ENCODE data around the gene AATK.

The AATK gene

GRCh38 chr17:81189016-81189415 lies 23.0 kb upstream of the AATK start:
- TF ChIP-seq CTCF (IDR thresholded peaks at IDR 0.05; ENCODE audit: low read depth, low read length, missing control alignments): no peak
- DNase-seq (ENCODE audit: extremely low read depth, low read depth): no peak
- H3K4me3 ChIP-seq (replicated peaks; ENCODE audit: low read depth, low read length): no peak overlapping the region

- no peak overlapping the region for H3K4me3 ChIP-seq (replicated peaks; ENCODE audit: low read depth, low read length)
- TF ChIP-seq CTCF (IDR thresholded peaks at IDR 0.05; ENCODE audit: low read depth, low read length, missing control alignments): no peak
- DNase-seq (ENCODE audit: extremely low read depth, low read depth): no peak
These were observed 22.4 kb upstream of the AATK start for GRCh38 chr17:81188491-81188840.

- H3K4me3 ChIP-seq (replicated peaks; ENCODE audit: low read depth, low read length): no peak overlapping the region
- no peak for DNase-seq (ENCODE audit: extremely low read depth, low read depth)
- TF ChIP-seq CTCF (IDR thresholded peaks at IDR 0.05; ENCODE audit: low read depth, low read length, missing control alignments): no peak
These were observed 21.8 kb upstream of the AATK start for GRCh38 chr17:81187586-81188490.

GRCh38 chr17:81187120-81187519 lies 21.1 kb upstream of the AATK start:
- DNase-seq (ENCODE audit: extremely low read depth, low read depth): no peak
- H3K4me3 ChIP-seq (replicated peaks; ENCODE audit: low read depth, low read length): no peak overlapping the region
- TF ChIP-seq CTCF (IDR thresholded peaks at IDR 0.05; ENCODE audit: low read depth, low read length, missing control alignments): no peak

- no peak for TF ChIP-seq CTCF (IDR thresholded peaks at IDR 0.05; ENCODE audit: low read depth, low read length, missing control alignments)
- H3K4me3 ChIP-seq (replicated peaks; ENCODE audit: low read depth, low read length): no peak overlapping the region
- DNase-seq (ENCODE audit: extremely low read depth, low read depth): no peak
These were observed 20.2 kb upstream of the AATK start for GRCh38 chr17:81186203-81186602.

- no peak for TF ChIP-seq CTCF (IDR thresholded peaks at IDR 0.05; ENCODE audit: low read depth, low read length, missing control alignments)
- DNase-seq (ENCODE audit: extremely low read depth, low read depth): no peak
These were observed 18.5 kb upstream of the AATK start for GRCh38 chr17:81184555-81184954.

More at GRCh38 chr17:81184555-81184954, 18.5 kb upstream of the AATK start:
- H3K4me3 ChIP-seq (replicated peaks; ENCODE audit: low read depth, low read length): no peak overlapping the region
